WI38 (cell line): ENCODE results near the gene SYT8.

Experiments used
- H3K4me3 ChIP-seq: 2 replicates; pipeline ENCODE4 v1.5.1; 2011; ENCODE audit warnings: low read depth, mild to moderate bottlenecking, control low read depth, low read length
- TF ChIP-seq, protein P1 (sequence below): IDR thresholded peaks from 2 replicates; pipeline ENCODE4 v1.5.1; 2012; ENCODE audit warnings: low read depth, mild to moderate bottlenecking, control low read depth, low read length

The SYT8 gene

GRCh38 chr11:1858576-1858975 lies 23.8 kb downstream of the SYT8 start:
- TF ChIP-seq, protein P1, sequence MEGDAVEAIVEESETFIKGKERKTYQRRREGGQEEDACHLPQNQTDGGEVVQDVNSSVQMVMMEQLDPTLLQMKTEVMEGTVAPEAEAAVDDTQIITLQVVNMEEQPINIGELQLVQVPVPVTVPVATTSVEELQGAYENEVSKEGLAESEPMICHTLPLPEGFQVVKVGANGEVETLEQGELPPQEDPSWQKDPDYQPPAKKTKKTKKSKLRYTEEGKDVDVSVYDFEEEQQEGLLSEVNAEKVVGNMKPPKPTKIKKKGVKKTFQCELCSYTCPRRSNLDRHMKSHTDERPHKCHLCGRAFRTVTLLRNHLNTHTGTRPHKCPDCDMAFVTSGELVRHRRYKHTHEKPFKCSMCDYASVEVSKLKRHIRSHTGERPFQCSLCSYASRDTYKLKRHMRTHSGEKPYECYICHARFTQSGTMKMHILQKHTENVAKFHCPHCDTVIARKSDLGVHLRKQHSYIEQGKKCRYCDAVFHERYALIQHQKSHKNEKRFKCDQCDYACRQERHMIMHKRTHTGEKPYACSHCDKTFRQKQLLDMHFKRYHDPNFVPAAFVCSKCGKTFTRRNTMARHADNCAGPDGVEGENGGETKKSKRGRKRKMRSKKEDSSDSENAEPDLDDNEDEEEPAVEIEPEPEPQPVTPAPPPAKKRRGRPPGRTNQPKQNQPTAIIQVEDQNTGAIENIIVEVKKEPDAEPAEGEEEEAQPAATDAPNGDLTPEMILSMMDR = no peak
- no peak overlapping the region for H3K4me3 ChIP-seq

DNA sequence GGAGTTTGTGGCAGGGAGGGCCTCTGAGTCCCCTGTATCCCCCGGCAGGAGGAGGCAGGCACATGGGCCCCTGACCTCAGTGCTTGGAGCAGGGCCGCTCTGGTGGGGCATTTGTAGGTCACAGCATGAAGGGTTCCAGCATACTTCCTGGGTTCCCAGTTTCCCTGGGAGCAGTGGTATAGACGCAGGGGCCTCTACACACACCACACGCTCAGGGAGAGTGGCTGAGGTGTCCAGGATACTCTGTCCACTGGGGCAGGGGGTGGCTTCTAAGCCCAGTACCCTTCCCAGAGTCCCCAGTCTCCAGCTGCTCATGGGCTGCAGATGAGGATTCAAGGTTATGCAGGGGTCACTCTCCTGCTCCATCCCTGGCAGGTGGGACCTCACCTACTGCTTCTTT lies 24.2 kb downstream of the SYT8 start:
- H3K4me3 ChIP-seq = no peak overlapping the region
- TF ChIP-seq, protein P1 = no peak

- TF ChIP-seq, protein P1 = no peak
Observed at GRCh38 chr11:1860108-1860507, 25.3 kb downstream of the SYT8 start.

DNA sequence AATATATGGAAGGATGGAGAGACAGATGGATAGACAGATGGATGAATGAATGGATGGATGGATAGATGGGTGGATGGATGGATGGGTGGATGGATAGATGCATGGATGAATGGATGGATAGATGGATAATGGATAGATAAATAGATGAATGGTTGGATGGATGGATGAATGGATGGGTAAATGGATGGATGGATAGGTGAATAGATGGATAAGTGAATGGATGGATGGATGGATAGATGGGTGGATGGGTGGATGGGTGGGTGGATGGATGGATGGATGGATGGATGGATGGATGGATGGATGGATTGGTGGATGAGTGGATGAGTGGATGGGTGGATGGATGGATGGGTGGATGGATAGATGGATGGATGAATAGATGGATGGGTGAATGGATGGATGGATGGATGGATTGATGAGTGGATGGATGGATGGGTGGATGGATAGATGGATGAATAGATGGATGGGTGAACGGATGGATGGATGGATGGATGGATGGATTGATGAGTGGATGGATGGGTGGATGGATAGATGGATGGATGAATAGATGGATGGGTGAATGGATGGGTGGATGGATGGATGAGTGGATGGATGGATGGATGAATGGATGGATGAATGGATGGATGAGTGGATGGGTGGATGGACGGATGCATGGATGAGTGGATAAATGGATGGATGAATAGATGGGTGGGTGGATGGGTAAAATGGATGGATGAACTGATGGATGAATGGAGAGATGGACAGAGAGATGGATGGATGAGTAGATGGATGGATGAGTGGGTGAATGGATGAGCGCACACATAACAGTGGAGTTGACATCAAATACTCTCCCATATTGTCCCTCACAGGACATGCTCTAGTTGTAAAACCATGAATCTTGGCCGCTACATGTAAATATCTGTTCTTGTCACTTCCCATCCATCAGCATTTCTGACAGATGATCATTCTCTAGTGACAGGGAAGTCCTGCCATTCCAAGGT lies 26.9 kb downstream of the SYT8 start:
- H3K4me3 ChIP-seq = no peak overlapping the region
- TF ChIP-seq, protein P1 = no peak

More at GRCh38 chr11:1860108-1860507, 25.3 kb downstream of the SYT8 start:
- H3K4me3 ChIP-seq = no peak overlapping the region

DNA sequence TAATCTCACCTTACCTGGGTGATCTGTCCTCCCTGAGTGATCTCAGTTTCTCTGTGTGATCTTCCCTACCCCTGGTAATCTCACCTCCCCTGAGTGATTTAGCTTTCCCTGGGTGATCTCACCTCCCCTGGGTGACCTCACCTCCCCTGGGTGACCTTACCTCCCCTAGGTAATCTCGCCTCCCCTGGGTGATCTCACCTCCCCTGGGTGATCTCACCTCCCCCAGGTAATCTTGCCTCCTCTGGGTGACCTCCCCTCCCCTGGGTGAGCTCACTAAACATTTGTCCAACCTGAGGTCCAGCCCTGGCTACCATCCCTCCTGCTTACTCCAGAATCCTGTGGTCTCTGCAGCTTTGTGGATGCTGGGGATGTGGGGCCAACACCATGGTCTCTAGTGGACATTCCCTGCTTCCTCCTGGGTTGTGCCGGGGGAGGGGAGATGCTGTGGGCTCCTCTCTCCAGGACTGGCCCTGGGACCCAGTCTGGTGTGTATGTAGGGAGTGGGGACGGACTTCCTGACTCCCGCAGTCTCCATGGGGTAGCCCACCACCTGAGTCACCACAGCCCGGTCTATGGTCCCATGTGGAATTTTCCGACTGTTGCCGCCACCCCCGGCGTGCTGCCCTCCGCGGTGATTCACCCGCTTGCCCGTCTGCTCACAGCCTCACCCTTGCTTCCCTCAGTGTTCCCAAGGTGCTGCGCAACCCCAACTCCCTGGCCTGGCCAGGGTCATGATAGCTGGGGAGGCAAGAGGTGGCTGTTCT lies 28.0 kb downstream of the SYT8 start:
- H3K4me3 ChIP-seq = no peak overlapping the region
- TF ChIP-seq, protein P1 = no peak

GRCh38 chr11:1863352-1864216 lies 28.8 kb downstream of the SYT8 start:
- TF ChIP-seq, protein P1 = no peak
- H3K4me3 ChIP-seq = no peak overlapping the region
